NB4 (cell line): Measurements from ENCODE around the gene CDH3.

Source experiments
- CTCF ChIP-seq: IDR thresholded peaks from one replicate; pipeline ENCODE4 v1.5.1; 2012; ENCODE audit warnings: low read depth, low read length
- MAX ChIP-seq: IDR thresholded peaks from 2 replicates; pipeline ENCODE4 v1.6.1; 2011; ENCODE audit warnings: low read depth, low read length
- MYC ChIP-seq: IDR thresholded peaks from 2 replicates; pipeline ENCODE4 v1.6.1; 2011; ENCODE audit warnings: low read depth, low read length
- POLR2A ChIP-seq: IDR thresholded peaks from 2 replicates; pipeline ENCODE4 v1.6.1; 2011; ENCODE audit warnings: mild to moderate bottlenecking; ENCODE audit not compliant: insufficient read length; ENCODE audit errors: extremely low read depth

GRCh38 chr16:68744744-68745280, 99.7 kb downstream of the CDH3 start:
- TF ChIP-seq CTCF (no peak), POLR2A (no peak), MAX (no peak), MYC (no peak)
